GM12892 (cell line): ENCODE results near the gene FGG.
"Not testable (repeated sequence)": the region's sequence is repeated elsewhere in the genome, so short reads cannot be mapped to it uniquely, and the experiment has no call there.

Experiments used
- DNase-seq: peaks from one replicate; pipeline ENCODE4 v3.0.0; 2011; ENCODE audit not compliant: insufficient read length
- FAIRE-seq: peaks from 2 replicates; lab custom pipeline; 2011; peaks lifted over from hg19 to GRCh38; lab: Jason Lieb, UNC
- POLR2A ChIP-seq: IDR thresholded peaks from 2 replicates; pipeline ENCODE4 v1.6.1; 2011; ENCODE audit warnings: low read depth, low read length, control low read depth
- POLR2AphosphoS5 ChIP-seq: IDR thresholded peaks from 2 replicates; pipeline ENCODE4 v1.6.1; 2011; ENCODE audit warnings: low read depth, low read length, control low read depth
- TAF1 ChIP-seq: IDR thresholded peaks from 2 replicates; pipeline ENCODE4 v1.6.1; 2011; ENCODE audit warnings: low read depth, mild to moderate bottlenecking, control low read depth, low read length, borderline replicate concordance

The FGG gene

DNA sequence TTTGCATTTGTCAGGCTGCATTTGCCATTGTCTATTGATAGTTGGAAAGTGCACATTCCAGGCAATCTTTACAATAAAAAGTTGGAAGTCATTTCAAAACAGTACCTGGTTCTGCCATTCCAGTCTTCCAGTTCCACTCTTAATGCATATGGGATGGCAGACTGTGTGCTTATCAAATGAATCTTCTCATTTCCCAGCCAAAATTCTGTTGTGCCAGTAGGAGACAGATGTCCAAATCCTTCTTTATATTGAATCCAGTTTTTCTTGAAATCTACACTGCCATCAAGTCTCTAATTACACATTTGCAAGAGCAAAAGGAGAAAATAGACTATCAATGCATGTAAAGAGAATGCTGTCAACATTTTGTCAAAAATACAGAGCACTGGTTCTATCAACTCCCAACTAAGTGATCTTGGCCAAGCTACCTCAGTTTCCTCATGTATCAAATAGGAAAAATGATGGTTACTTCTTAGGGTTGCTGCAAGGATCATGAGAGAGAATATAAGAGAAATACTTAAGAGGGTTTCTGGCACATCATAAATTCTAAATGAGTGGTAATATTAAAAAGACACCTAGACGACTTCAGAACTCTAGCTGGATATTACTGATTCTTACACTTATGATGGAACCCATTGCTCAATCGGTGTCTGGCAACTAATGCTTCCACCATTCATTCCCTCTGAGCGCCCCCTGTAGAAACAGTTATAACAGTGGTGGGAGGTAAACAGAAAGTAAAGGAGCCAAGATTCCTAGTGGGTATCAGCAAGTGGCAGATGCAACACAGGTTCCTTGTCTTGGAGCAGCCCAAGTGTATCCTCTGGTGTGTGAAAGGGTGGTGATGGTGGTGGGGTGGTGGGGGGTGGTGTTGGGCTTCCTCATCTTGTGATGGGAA is 3.8 kb downstream of the FGG start:
- FAIRE-seq (no peak), DNase-seq (no peak)
- TF ChIP-seq TAF1 = no peak
- no peak for TF ChIP-seq POLR2A
- no peak for TF ChIP-seq POLR2AphosphoS5

DNA sequence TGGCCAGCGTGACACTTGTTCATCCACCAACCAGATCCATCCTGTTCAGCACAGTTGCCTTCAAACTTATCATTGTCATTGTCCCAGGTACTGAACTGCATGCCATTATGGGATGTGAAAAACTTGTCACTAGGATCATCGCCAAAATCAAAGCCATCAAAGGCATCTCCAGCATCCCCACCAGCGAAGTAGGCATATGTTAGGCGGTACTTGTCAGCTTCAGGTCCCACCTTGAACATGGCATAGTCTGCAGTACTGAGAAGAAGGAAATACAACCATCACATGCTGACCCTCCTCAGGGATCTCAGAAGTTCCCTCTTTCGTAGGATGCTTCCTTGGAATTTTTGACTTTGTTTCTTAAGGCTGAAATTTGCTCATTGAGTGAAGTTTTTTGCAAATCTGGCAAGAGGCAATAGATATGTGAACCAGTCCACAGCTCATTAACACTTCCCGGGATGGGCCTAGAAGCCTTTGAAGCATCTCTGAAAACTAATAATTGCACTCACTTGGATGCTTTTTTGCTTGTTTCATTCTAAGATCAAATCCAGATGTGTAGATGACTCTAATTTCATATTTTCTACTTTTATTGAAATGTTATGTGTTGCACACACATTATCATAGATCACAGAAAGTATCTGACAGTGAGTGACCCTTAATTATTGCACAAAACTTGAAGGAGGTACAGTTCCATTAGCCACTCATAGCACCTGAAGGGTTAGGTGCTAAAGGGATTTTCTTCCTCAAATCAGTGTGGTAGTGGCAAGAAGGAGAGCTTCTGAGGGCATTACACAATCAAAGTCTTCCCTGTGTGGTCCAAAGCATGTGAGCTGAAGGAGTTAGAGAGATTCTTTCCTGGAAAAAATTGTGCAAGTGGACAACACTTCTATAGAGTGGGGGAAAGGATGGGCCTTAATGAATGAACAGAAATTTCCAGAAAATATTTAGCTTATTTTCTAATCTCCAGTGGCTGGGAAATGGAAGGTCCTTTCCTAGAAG is 5.4 kb downstream of the FGG start:
- TF ChIP-seq POLR2A = no peak
- no peak for TF ChIP-seq POLR2AphosphoS5
- TF ChIP-seq TAF1 = no peak
- DNase-seq (no peak), FAIRE-seq (no peak)

DNA sequence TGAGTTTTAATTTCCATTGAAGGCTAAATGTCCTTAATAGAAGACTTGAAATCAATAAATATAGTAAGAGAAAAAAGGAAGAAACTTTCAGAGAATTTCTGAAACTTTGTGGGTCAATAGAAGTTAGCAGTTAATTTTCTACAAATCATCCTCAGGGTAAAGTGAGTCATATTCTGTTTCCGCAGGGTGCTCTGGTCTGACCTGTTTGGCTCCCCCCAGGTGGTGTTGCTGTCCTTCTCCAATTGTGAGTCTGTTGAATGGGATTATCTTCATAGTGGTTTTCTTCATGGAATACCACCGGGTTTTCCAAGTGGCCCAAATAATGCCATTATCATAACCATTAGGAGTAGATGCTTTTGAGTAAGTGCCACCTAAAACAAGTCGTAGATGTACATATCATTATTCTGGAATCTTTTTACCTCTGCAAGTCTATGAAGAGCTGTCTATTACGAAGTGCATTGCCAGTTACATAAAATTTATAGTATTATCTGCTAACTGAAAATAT is 7.7 kb downstream of the FGG start:
- TF ChIP-seq POLR2A = no peak
- TF ChIP-seq TAF1 = no peak
- no peak for TF ChIP-seq POLR2AphosphoS5
- FAIRE-seq (no peak), DNase-seq (no peak)

DNA sequence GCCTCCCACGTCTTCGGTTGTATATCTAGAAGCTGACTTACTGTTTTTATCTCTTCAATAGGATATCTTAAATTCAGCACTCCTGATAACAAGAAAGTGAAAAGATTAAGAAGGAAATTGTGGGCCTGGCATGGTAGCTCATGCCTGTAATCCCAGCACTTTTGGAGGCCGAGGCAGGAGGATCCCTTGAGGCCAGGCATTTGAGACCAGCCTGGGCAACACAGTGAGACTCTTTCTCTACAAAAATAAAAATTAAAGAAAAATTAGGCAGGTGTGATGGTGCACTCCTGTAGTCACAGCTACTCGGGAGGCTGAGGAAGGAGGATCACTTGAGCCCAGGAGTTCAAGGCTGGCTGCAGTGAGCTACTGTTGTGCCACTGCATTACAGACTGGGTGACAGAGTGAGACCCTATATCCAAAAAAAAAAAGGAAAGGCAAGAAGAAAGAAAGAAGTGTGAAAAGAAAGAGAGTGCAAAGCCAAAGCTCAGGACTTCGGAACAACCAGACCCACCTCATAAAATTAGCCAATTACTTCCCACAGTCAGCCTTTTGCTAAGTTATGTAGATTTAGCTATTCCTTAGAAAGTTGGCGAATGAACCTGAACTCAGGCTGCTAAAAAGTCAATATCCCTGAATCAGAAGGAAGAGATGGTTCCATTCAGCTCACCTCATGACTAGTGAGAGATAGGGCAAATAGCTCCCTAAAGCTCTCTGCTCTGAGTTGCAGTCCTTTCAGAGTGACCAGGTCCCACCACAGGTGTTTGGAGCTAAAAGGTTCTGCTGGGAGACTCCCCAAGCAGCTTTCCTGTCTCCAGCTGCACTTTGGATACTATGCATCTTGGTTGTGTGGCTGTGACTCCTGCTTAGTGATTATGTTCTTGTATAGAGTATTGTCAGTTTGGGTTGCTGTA is 9.2 kb downstream of the FGG start:
- FAIRE-seq (no peak), DNase-seq (no peak)
- TF ChIP-seq TAF1 (no peak), POLR2A (no peak), POLR2AphosphoS5 (no peak)

DNA sequence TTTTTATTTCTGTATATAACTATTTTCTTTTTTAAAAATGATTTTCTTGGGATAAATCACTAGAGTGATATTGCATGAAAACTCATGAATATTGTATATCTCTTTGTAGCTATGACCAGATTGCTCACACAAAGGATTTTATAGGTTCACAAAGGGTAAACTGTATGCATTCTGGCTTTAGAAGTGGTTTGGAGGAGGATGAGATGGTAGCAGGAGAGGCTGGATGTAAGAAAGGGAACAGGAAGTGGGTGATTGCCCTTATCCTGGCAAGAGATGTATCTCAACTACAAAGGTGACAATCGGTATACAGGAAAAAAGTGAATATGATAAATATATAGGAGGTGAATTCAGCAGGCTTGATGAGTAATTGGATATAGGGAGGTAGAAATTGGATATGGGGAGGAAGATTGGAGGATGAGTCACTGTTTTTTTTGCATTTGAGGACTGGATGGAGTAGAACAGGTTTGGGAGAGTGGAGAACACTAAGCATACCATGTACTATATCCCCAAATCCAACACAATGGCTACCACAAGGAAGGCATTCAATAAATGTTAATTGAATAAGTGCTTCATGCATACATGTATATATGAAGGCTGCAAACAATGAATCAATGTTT is 9.9 kb downstream of the FGG start:
- no peak for TF ChIP-seq TAF1
- TF ChIP-seq POLR2AphosphoS5 = no peak
- DNase-seq (no peak), FAIRE-seq (no peak)

DNA sequence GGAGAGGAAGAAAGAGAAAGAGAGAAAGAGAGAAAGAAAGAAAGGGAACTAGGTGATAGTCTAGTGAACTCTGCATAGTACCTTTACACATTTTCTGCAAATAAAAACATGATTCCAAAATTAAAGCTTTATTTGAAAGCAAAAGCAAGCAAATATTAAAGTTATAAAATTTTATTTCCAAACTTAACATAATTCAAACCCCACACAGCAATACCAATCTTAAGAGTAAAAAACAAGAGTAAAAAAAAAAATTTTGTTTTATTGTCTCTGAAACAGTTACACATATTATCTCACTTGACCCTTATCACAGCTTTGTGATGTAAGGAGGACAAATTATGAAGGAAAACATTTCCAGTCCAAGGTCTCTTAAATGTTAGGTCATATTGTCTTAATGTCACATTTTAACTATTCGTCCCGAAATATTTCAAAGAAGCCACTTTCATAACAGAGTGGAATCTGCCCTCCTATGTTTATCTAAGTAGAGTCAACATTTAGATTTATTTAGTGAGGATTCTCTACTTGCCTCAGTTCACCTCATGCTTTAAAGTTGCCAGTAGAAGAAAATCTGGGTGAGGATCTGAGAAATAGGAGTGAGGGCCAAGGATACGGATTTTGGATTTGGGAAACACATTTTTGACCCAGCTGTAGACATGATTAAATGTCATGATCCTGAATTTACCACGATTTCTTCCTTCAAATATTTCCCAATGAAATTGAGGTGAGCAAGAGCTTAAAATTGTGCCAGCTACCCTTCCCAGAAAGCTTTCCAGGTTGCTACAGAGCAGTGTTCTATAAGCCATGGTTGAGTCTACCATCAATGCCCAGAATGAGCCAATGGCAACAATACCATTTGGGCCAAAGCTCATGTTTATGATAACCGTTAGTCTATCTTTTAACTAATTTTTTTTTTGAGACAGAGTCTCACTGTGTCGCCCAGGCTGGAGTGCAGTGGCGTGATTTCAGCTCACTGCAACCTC is 14.4 kb downstream of the FGG start:
- no peak for DNase-seq
- TF ChIP-seq POLR2AphosphoS5 = no peak
- no peak for FAIRE-seq

DNA sequence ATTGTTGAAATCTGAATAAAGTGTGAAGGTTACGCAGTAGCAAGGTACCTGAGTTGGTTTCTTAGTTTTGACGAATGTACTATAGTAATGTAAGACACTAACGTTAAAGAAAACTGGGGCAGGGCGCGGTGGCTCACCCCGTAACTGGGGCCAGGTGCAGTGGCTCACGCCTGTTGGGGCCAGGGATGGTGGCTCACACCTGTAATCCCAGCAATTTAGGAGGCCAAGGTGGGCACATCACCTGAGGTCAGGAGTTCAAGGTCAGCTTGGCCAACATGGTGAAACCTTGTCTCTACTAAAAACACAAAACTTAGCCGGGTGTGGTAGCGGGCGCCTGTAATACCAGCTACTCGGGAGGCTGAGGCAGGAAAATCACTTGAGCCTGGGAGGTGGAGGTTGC is 15.2 kb downstream of the FGG start:
- not testable (repeated sequence) for DNase-seq, FAIRE-seq

DNA sequence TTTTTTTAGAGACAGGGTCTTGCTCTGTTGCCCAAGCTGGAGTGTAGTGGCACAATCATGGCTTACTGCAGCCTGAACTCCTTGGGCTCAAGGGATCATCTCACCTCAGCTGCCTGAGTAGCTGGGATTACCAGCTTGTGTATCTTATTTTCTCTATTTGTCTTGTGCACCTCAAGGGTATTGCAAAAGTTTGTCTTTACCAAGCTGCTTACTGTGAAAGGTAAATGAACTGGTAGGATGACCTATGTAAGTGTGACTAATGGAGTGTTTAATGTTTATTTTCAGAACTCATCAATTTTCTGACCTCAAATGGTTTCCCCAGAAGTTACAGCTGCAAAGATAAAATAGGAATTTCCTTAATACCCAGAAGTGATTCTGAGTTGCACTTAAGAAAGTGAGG is 16.6 kb downstream of the FGG start:
- FAIRE-seq (no peak), DNase-seq (no peak)
- TF ChIP-seq TAF1 (no peak), POLR2A (no peak), POLR2AphosphoS5 (no peak)

DNA sequence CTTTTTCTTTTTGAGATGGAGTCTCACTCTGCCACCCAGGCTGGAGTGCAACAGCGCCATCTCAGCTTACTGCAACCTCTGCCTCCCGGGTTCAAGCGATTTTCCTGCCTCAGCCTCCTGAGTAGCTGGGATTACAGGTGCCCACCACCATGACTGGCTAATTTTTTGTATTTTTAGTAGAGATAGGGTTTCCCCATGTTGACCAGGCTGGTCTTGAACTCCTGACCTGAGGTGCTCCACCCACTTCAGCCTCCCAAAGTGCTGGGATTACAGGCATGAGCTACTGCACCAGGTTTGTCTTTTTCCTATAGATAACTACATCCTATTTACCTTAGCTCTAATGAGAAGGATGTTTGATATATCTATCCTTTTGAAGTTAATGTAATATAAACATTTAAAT is 18.1 kb downstream of the FGG start:
- not testable (repeated sequence) for FAIRE-seq, DNase-seq

DNA sequence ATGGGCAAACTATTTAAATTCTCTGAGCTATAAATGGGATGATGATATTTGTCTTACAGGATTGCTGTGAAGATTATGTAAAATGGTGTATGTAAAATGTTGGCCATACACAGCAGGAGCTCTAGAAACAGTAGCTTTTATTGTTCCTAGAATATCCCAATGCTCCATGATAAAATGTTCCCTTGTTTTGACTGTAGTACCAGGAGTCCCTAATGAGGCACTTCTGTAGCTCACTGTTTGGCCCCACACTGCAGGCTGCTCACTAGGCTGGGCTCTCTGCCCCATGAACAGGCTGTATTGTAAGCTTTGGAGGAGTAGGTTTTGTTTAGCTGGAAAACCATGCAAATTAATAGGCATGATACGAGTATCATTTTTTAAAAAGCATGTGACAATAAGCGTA is 18.6 kb downstream of the FGG start:
- TF ChIP-seq POLR2A (no peak), TAF1 (no peak), POLR2AphosphoS5 (no peak)
- FAIRE-seq (no peak), DNase-seq (no peak)
